Erythroblast (primary cell): ENCODE measurements around the gene NPRL2.
"Not testable (repeated sequence)": the region's sequence is repeated elsewhere in the genome, so short reads cannot be mapped to it uniquely, and the experiment has no call there.

Experiments used
- DNase-seq, 2 experiments: peaks; one replicate each; lab custom pipeline; 2025; lab: John Stamatoyannopoulos, UW
- GATA1 ChIP-seq: IDR thresholded peaks from 2 replicates; pipeline ENCODE4 v1.6.1; 2011; ENCODE audit warnings: low read depth, mild to moderate bottlenecking, control low read depth, low read length, moderate library complexity
- POLR2A ChIP-seq: IDR thresholded peaks from 2 replicates; pipeline ENCODE4 v1.6.1; 2011; ENCODE audit warnings: mild to moderate bottlenecking, low read length

NPRL2 gene

GRCh38 chr3:50316657-50317242 lies 33.8 kb downstream of the NPRL2 start:
- TF ChIP-seq GATA1 (no peak), POLR2A (no peak)
- DNase-seq: peak in 1 of 2 experiments; percentile 32

DNA sequence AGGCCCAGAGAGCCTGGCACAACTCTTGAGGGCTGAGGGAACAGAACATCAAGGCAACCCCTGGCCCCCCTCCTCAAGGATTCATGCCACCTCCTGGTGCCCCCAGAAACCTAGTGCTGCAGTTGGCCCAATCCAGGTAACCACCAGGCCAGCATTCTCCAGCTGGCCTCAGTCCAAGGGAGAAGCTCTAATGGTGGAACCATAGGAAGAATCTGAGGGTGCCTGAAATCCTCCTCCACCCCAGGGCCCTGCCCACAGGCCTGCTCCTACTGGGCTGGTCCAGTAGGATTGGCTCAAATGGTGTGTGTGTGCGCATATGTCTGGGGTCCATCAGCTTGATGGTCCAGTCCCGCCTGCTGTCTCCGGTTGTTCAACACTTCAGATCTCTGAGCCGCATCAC lies 35.8 kb downstream of the NPRL2 start:
- no peak for TF ChIP-seq POLR2A
- no peak for TF ChIP-seq GATA1
- DNase-seq: no peak

- TF ChIP-seq POLR2A: no peak
- TF ChIP-seq GATA1: no peak
- DNase-seq: no peak
Observed at GRCh38 chr3:50314342-50314741, 36.2 kb downstream of the NPRL2 start.

DNA sequence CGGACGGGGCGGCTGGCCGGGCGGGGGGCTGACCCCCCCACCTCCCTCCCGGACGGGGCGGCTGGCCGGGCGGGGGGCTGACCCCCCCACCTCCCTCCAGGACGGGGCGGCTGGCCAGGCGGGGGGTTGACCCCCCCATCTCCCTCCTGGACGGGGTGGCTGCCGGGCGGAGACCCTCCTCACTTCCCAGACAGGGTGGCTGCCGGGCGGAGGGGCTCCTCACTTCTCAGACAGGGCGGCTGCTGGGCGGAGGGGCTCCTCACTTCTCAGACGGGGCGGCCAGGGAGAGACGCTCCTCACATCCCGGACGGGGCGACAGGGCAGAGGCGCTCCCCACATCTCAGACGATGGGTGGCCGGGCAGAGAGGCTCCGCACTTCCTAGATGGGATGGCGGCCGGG lies 38.5 kb downstream of the NPRL2 start:
- DNase-seq: not testable (repeated sequence)

- no peak for DNase-seq
- TF ChIP-seq GATA1 (no peak), POLR2A (no peak)
Observed at GRCh38 chr3:50304601-50305000, 46.0 kb downstream of the NPRL2 start.

DNA sequence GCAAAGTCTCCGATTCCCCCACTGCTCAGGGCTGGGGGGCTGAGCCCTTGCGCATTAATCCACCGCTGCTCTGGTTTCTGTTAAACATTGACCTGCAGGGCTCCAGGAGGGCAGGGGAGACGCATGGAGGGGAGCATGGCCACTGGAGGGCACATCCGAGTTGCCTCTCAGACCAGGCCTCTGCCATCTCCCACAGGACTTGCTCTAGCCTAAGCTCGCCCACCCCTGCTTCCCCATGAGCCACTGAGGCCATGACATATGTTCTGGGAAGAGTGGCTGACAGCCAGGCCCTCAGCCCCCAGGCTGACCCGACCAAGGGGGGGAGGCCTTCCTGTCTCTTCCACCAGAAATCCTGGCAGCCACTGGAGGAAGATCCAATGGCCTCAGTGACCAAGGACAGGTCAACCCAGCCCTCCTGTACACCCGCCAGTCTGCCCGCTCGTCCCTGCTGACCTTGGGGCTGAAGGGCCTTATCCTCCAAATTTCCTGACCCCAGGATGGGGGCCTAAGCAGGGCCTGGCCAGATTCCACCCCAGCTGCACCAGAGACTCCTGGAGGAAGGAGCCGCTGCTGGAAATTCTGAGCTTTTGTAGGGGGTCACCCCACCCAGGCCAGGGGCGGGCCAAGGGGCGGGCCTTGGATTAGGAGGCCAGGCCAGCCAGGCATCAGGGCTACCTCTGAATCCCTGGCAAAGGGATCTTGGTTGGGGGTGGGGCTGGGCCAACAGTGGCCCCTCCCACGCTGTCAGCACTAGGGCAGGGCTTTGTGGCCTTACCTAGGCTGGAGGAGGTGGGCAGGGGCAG lies 47.4 kb downstream of the NPRL2 start, which contains the start of gene HYAL1:
Gene HYAL1, minus strand, starts transcription at position 562 of the 803 bp plus-strand sequence. CDS start 618 bp downstream, outside the sequence.
- DNase-seq: peak in 1 of 2 experiments; percentile 44
- TF ChIP-seq POLR2A: no peak
- TF ChIP-seq GATA1: no peak

DNA sequence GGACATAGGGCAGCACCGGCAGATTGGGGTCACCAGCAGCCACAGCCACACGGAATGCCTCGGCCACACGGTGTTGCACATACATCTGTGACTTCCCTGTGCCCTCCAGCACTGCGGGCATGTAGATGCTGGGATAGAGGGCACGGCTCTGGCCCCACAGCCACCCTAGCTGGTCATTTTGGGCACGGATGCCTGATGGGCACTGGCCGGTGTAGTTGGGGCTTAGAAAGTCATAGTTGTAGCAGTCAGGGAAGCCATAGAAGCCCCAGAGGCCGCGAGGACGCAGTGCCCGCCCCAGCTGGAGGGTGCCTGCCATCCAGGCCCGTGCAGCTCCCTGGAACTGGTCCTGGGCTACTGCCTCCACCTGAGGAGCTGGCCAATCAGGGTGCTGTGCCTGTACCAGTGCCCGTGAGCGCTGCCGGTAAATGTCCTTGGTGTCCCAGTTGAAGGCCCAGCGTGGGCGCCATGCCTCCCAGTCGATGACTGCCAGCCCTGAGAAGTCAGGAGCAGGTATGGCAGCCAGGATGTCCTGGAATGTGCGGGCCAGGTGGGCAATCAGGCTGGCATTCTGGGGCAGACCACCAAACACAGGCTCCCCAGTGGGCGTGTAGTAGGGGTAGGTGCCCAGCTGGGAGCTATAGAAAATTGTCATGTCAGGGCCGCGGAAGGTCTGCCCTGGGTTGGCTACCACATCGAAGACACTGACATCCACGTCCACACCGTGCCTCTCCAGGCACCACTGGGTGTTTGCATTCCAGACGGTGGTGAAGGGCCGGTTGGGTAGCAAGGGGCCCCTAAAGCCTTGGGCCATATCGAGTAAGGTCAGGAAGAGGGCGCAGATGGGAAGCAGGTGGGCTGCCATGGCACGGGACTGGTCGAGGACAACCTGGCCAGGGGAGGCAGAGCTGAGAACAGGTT lies 48.2 kb downstream of the NPRL2 start:
- no peak for DNase-seq
- TF ChIP-seq GATA1 (no peak), POLR2A (no peak)

GRCh38 chr3:50300681-50301254 lies 49.8 kb downstream of the NPRL2 start:
- no peak for TF ChIP-seq POLR2A
- no peak for TF ChIP-seq GATA1
- no peak for DNase-seq

DNA sequence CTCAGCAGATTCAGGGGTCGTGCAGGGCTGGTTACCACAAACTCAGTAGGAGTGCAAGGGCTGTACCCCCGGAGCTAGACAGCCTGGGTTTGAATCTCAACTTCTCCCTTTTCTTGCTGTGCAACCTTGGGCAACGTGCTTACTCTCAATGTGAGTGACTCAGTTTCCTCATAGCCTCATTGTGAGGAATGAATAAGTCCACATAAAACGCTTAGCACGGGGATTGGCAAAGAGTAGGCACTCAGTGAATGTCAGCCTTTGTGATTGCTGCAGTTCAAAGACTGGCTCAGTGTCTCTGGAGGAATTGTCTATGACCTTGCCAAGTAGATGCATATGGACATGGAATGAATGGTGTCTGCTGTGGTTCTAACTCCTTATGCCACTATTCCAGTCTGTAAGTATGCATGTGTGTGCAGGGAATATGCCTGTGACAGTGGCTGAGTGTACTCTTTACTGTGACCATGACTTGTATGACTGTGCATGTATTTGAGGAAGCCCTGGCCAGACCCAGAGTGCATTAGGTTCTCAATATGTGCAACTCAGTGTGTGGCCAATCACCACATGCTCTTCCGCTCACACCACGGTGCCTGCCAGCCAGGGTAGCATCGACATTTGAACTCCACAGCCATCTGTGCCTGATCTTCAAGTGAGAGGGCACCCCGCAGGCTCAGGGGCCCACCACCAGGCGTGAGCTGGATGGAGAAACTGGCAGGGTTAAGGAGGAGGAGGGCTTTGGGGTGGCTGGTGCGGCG lies 50.5 kb downstream of the NPRL2 start:
- TF ChIP-seq GATA1: no peak
- TF ChIP-seq POLR2A: no peak
- peak; percentile 57 to 72 for DNase-seq

DNA sequence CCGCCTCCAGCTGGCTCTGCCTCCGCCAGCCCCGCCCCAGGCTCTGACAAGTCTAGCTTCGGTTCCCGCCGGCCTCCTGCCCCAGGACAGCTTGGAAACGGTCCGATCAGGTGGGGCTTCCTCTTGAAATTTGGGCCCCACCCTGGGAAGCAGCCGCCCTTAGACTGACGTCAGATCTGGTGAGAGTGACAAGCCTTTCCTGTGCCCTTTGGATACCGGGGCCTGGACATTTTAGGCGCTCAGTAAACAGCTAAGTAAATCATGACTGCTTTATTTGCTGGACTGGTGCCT lies 51.0 kb downstream of the NPRL2 start:
- no peak for DNase-seq
- no peak for TF ChIP-seq GATA1
- TF ChIP-seq POLR2A: no peak

- peak; percentile 100 for DNase-seq
- TF ChIP-seq POLR2A: peak; percentile 95
- TF ChIP-seq GATA1: no peak
Observed at GRCh38 chr3:50298836-50299637, 51.5 kb downstream of the NPRL2 start, which contains the start of the genes HYAL3 and NAA80. HYAL3 (minus strand) TSS chr3:50299405; CDS start chr3:50295602, 3,803 bp downstream. NAA80 (minus strand) TSS chr3:50299405; CDS start chr3:50297463, 1,942 bp downstream.
